ENCODE measurements around the gene MCF2L. TPM values are rescaled to one million over a fixed set of nuclear protein-coding genes. Genes with fewer than 3 reads are reported as not detected.

Gene MCF2L
- total RNA-seq, 2 experiments from 2014 or later = 13.0 to 13.5 TPM

DNA sequence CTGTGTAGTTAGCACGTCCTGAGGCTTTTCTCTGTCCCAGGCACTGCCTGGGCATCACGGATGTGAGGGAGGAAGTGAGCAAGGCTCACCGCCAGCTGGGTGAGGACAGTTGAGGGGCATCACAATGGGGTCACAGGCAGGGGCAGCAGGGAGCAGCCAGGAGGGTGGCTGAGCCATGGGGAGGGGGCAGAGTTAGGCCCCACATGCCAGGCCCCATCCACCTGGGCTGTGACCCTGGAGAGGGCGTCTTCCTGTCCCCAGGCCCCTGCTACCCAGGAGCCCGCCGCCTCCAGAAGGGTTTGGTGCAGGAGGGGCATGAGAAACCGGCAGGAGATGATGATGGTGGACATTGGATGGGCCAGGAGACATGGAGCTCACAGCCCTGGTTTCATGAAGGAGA lies 79.8 kb downstream of the MCF2L start:
- H3K9me3 Mint-ChIP-seq = no peaks in the 10 kb centered on the region
- H3K27ac Mint-ChIP-seq = no peak overlapping the region
- H3K9me3 ChIP-seq (ENCODE audit: control insufficient read depth in 1 of 2, insufficient read depth in 1 of 2, low read length in 2 of 2) = no peaks in the 10 kb centered on the region
- H3K36me3 ChIP-seq (ENCODE audit: insufficient read depth, low read length) = peaks cover 3% of the 10 kb centered on the region
- no peaks in the 10 kb centered on the region for H3K4me1 Mint-ChIP-seq (ENCODE audit: low read depth)
- intact Hi-C loops (cut with DNase I, micrococcal nuclease) = no loop called here
- H3K4me3 Mint-ChIP-seq = no peak overlapping the region
- H3K4me1 ChIP-seq (ENCODE audit: insufficient read depth, low read length) = no peaks in the 10 kb centered on the region
- TF ChIP-seq, protein P1, sequence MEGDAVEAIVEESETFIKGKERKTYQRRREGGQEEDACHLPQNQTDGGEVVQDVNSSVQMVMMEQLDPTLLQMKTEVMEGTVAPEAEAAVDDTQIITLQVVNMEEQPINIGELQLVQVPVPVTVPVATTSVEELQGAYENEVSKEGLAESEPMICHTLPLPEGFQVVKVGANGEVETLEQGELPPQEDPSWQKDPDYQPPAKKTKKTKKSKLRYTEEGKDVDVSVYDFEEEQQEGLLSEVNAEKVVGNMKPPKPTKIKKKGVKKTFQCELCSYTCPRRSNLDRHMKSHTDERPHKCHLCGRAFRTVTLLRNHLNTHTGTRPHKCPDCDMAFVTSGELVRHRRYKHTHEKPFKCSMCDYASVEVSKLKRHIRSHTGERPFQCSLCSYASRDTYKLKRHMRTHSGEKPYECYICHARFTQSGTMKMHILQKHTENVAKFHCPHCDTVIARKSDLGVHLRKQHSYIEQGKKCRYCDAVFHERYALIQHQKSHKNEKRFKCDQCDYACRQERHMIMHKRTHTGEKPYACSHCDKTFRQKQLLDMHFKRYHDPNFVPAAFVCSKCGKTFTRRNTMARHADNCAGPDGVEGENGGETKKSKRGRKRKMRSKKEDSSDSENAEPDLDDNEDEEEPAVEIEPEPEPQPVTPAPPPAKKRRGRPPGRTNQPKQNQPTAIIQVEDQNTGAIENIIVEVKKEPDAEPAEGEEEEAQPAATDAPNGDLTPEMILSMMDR (IDR thresholded peaks at IDR 0.05) = no peak
- H3K36me3 Mint-ChIP-seq (ENCODE audit: low read depth) = peaks cover 32% of the 10 kb centered on the region
- ChIA-PET CTCF (no interaction called here), POLR2A (no interaction called here)
- no peaks in the 10 kb centered on the region for H3K27me3 Mint-ChIP-seq
- no peak overlapping the region for H3K27ac ChIP-seq (ENCODE audit: low read depth in 1 of 2, low read length in 2 of 2)
- ATAC-seq (ENCODE audit: poor library complexity) = no peak
- DNase-seq = no peak
- no peak overlapping the region for H3K4me3 ChIP-seq (ENCODE audit: low read length)
- no peaks in the 10 kb centered on the region for H3K27me3 ChIP-seq (ENCODE audit: control insufficient read depth in 1 of 2, insufficient read depth in 2 of 2, low read length in 2 of 2)

DNA sequence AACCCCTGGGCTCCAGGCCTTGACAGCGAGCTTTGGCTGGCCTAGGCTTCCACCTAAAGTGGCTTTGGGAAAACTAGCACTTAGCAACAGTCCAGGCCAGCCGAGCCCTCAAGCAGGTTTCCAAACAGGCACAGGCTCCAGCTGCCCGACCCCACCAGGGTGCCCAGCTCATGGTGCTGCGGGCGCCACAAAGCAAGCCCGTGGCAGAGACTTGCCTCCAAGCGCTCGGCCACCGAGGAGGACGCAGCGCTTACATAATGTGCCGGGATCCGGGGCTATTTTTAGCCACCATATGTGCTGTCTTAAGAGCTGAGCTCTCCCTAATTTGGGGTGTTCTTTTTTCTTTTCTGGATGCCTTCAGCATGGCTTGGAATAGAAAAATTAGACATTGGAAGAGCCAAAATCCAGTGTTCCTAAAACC lies 80.5 kb downstream of the MCF2L start:
- H3K27me3 ChIP-seq (ENCODE audit: control insufficient read depth in 1 of 2, insufficient read depth in 2 of 2, low read length in 2 of 2) = no peaks in the 10 kb centered on the region
- TF ChIP-seq, protein P1 (IDR thresholded peaks at IDR 0.05) = no peak
- Mint-ChIP-seq H3K4me3 (no peak overlapping the region), H3K4me1 (ENCODE audit: low read depth) (no peaks in the 10 kb centered on the region), H3K9me3 (no peaks in the 10 kb centered on the region), H3K27ac (no peak overlapping the region), H3K27me3 (no peaks in the 10 kb centered on the region), H3K36me3 (ENCODE audit: low read depth) (peaks cover 32% of the 10 kb centered on the region)
- peaks cover 3% of the 10 kb centered on the region for H3K36me3 ChIP-seq (ENCODE audit: insufficient read depth, low read length)
- H3K27ac ChIP-seq (ENCODE audit: low read depth in 1 of 2, low read length in 2 of 2) = no peak overlapping the region
- ChIA-PET POLR2A (interaction anchor here (0.6 kb wide), 1 partner anchor 441 kb away, joined by 3 read pairs; no protein-coding TSS in a partner anchor), CTCF (no interaction called here)
- no peak overlapping the region for H3K4me3 ChIP-seq (ENCODE audit: low read length)
- no peak for DNase-seq
- no peaks in the 10 kb centered on the region for H3K9me3 ChIP-seq (ENCODE audit: control insufficient read depth in 1 of 2, insufficient read depth in 1 of 2, low read length in 2 of 2)
- no peak for ATAC-seq (ENCODE audit: poor library complexity)
- intact Hi-C loops (cut with DNase I, micrococcal nuclease) = no loop called here
- H3K4me1 ChIP-seq (ENCODE audit: insufficient read depth, low read length) = no peaks in the 10 kb centered on the region

DNA sequence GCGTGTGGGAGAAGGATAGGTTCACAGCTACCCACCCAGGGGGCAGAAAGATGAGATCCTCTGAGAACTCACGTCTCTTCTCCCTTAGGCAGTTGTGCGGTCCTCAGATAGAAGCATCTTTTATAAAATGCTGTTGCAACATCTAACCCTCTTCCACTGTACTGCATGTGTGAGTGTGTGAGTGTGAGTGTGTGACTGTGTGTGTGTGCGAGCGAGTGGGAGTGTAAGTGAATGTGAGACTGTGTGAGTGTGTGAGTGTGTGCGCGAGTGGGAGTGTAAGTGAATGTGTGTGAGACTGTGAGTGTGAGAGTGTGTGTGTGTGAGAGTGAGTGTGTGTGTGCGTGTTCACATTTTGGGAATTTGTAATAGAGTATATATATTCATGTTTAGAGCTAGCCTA lies 81.0 kb downstream of the MCF2L start:
- Histone ChIP-seq H3K27ac (ENCODE audit: low read depth in 1 of 2, low read length in 2 of 2) (no peak overlapping the region), H3K27me3 (ENCODE audit: control insufficient read depth in 1 of 2, insufficient read depth in 2 of 2, low read length in 2 of 2) (no peaks in the 10 kb centered on the region), H3K36me3 (ENCODE audit: insufficient read depth, low read length) (peaks cover 3% of the 10 kb centered on the region), H3K4me1 (ENCODE audit: insufficient read depth, low read length) (no peaks in the 10 kb centered on the region), H3K9me3 (ENCODE audit: control insufficient read depth in 1 of 2, insufficient read depth in 1 of 2, low read length in 2 of 2) (no peaks in the 10 kb centered on the region), H3K4me3 (ENCODE audit: low read length) (no peak overlapping the region)
- TF ChIP-seq, protein P1 (IDR thresholded peaks at IDR 0.05) = no peak
- DNase-seq = no peak
- CTCF ChIA-PET = no interaction called here
- no peak overlapping the region for H3K4me3 Mint-ChIP-seq
- no peak overlapping the region for H3K27ac Mint-ChIP-seq
- intact Hi-C loops (cut with DNase I, micrococcal nuclease) = no loop called here
- no peaks in the 10 kb centered on the region for H3K27me3 Mint-ChIP-seq
- peaks cover 32% of the 10 kb centered on the region for H3K36me3 Mint-ChIP-seq (ENCODE audit: low read depth)
- no peaks in the 10 kb centered on the region for H3K4me1 Mint-ChIP-seq (ENCODE audit: low read depth)
- POLR2A ChIA-PET = interaction anchor here (0.6 kb wide), 1 partner anchor 440 kb away, joined by 3 read pairs; no protein-coding TSS in a partner anchor
- no peaks in the 10 kb centered on the region for H3K9me3 Mint-ChIP-seq
- ATAC-seq (ENCODE audit: poor library complexity) = no peak

Data from CD4-positive, alpha-beta T cell (primary cell).